Vagina (tissue), 2 donors: ENCODE measurements around the gene SUMO3.

Source experiments
- POLR2A ChIP-seq, 2 donors: fragments of 450-650 bp; IDR thresholded peaks; one replicate each; pipeline ENCODE4 v1.6.1; 2017; ENCODE audit warnings: antibody characterized with exemption in 2 of 2, mild to moderate bottlenecking in 2 of 2, moderate library complexity in 2 of 2
- POLR2AphosphoS5 ChIP-seq, 2 donors: sonication (generic); formaldehyde crosslinking; IDR thresholded peaks; one replicate each; pipeline ENCODE4 v1.9.0; 2017; ENCODE audit warnings: antibody characterized with exemption in 2 of 2, mild to moderate bottlenecking in 2 of 2, low read depth in 1 of 2; ENCODE audit not compliant: insufficient read depth in 1 of 2
- TF ChIP-seq, protein P1 (sequence below), 3 experiments: fragments of 450-650 bp in 2 of 3; fragments of 200-600 bp in 1 of 3; sonication (generic) in 1 of 3; IDR thresholded peaks; one replicate each; pipeline ENCODE4 v1.5.1; 2017 to 2019; ENCODE audit warnings: antibody characterized with exemption in 3 of 3, mild to moderate bottlenecking in 2 of 3, moderate library complexity in 2 of 3

DNA sequence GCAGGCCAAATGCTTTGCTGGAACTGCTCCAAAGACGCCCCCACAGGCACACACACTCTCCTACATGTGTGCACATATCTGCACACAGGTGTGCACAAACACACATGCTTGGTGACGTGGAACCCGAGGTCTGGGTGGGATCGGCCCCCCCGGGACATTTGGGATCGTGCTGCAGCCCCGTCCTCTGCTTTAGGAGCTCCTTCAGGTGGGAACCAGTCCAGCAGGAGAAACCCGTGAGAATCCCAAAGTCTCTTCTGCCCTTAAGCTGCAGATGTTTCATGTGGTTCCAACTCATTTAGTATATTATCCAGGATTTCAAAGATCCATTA is 54.8 kb downstream of the SUMO3 start:
- TF ChIP-seq POLR2A (IDR thresholded peaks at IDR 0.05) (no peak), POLR2AphosphoS5 (IDR thresholded peaks at IDR 0.05; ENCODE audit: insufficient read depth in 1 of 2, low read depth in 1 of 2) (no peak)
- TF ChIP-seq, protein P1, sequence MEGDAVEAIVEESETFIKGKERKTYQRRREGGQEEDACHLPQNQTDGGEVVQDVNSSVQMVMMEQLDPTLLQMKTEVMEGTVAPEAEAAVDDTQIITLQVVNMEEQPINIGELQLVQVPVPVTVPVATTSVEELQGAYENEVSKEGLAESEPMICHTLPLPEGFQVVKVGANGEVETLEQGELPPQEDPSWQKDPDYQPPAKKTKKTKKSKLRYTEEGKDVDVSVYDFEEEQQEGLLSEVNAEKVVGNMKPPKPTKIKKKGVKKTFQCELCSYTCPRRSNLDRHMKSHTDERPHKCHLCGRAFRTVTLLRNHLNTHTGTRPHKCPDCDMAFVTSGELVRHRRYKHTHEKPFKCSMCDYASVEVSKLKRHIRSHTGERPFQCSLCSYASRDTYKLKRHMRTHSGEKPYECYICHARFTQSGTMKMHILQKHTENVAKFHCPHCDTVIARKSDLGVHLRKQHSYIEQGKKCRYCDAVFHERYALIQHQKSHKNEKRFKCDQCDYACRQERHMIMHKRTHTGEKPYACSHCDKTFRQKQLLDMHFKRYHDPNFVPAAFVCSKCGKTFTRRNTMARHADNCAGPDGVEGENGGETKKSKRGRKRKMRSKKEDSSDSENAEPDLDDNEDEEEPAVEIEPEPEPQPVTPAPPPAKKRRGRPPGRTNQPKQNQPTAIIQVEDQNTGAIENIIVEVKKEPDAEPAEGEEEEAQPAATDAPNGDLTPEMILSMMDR (IDR thresholded peaks at IDR 0.05), result no peak
